Measurements from ENCODE around the gene PRKCB. TPM values are rescaled to one million over a fixed set of nuclear protein-coding genes. Genes with fewer than 3 reads are reported as not detected.

Gene PRKCB
- total and polyA plus RNA-seq, 4 donors, result 1.6 to 9.4 (median 4.0) TPM

- H3K4me3 ChIP-seq (ENCODE audit: low read depth in 1 of 3, low read length in 3 of 3), result no peak overlapping the region
- no peaks in the 10 kb centered on the region for H3K9me3 ChIP-seq (ENCODE audit: control insufficient read depth in 4 of 4, low read length in 3 of 4)
- no peak overlapping the region for H3K27ac ChIP-seq (ENCODE audit: low read depth in 1 of 2, low read length in 2 of 2)
- no peak overlapping the region for H3K9ac ChIP-seq (ENCODE audit: low read depth in 1 of 2, low read length in 2 of 2)
- H3K4me1 ChIP-seq (ENCODE audit: control insufficient read depth in 4 of 4, insufficient read depth in 4 of 4, low read length in 3 of 4), result peaks cover 0 to 5% (median 0%) of the 10 kb centered on the region in 4 donors
- TF ChIP-seq RAD21 (IDR thresholded peaks at IDR 0.05), result no peak
- TF ChIP-seq NR2F2 (IDR thresholded peaks at IDR 0.05), result no peak
- no peak for TF ChIP-seq HNF4G (IDR thresholded peaks at IDR 0.05)
- no peak for TF ChIP-seq ZBTB33 (IDR thresholded peaks at IDR 0.05)
- no peaks in the 10 kb centered on the region for H3K36me3 ChIP-seq (ENCODE audit: control insufficient read depth in 4 of 4, insufficient read depth in 3 of 4, low read depth in 1 of 4, low read length in 3 of 4)
- H3K27me3 ChIP-seq (ENCODE audit: control insufficient read depth in 4 of 4, insufficient read depth in 4 of 4, low read length in 3 of 4), result no peaks in the 10 kb centered on the region
- 84% methylated on average over 2 of the region's 2 CpGs for WGBS
- DNase-seq (ENCODE audit: low spot score), result no peak
Measured at GRCh38 chr16:24113115-24113745, 277.4 kb downstream of the PRKCB start.

GRCh38 chr16:24114876-24115275 is 279.1 kb downstream of the PRKCB start:
- H3K36me3 ChIP-seq (ENCODE audit: control insufficient read depth in 4 of 4, insufficient read depth in 3 of 4, low read depth in 1 of 4, low read length in 3 of 4), result no peaks in the 10 kb centered on the region
- no peaks in the 10 kb centered on the region for H3K9me3 ChIP-seq (ENCODE audit: control insufficient read depth in 4 of 4, low read length in 3 of 4)
- WGBS, result 70% methylated on average over 2 of the region's 2 CpGs
- no peaks in the 10 kb centered on the region for H3K27me3 ChIP-seq (ENCODE audit: control insufficient read depth in 4 of 4, insufficient read depth in 4 of 4, low read length in 3 of 4)
- DNase-seq (ENCODE audit: low spot score), result no peak
- no peak overlapping the region for H3K9ac ChIP-seq (ENCODE audit: low read depth in 1 of 2, low read length in 2 of 2)
- peaks cover 0 to 5% (median 0%) of the 10 kb centered on the region in 4 donors for H3K4me1 ChIP-seq (ENCODE audit: control insufficient read depth in 4 of 4, insufficient read depth in 4 of 4, low read length in 3 of 4)
- H3K27ac ChIP-seq (ENCODE audit: low read depth in 1 of 2, low read length in 2 of 2), result no peak overlapping the region
- no peak for TF ChIP-seq HNF4G (IDR thresholded peaks at IDR 0.05)
- no peak overlapping the region for H3K4me3 ChIP-seq (ENCODE audit: low read depth in 1 of 3, low read length in 3 of 3)

- 70% methylated on average over 10 of the region's 10 CpGs for WGBS
- Histone ChIP-seq H3K9me3 (ENCODE audit: control insufficient read depth in 4 of 4, low read length in 3 of 4) (no peaks in the 10 kb centered on the region), H3K4me1 (ENCODE audit: control insufficient read depth in 4 of 4, insufficient read depth in 4 of 4, low read length in 3 of 4) (peaks cover 0 to 5% (median 0%) of the 10 kb centered on the region in 4 donors), H3K27ac (ENCODE audit: low read depth in 1 of 2, low read length in 2 of 2) (no peak overlapping the region), H3K4me3 (ENCODE audit: low read depth in 1 of 3, low read length in 3 of 3) (no peak overlapping the region), H3K36me3 (ENCODE audit: control insufficient read depth in 4 of 4, insufficient read depth in 3 of 4, low read depth in 1 of 4, low read length in 3 of 4) (no peaks in the 10 kb centered on the region), H3K27me3 (ENCODE audit: control insufficient read depth in 4 of 4, insufficient read depth in 4 of 4, low read length in 3 of 4) (no peaks in the 10 kb centered on the region), H3K9ac (ENCODE audit: low read depth in 1 of 2, low read length in 2 of 2) (no peak overlapping the region)
- no peak for DNase-seq (ENCODE audit: low spot score)
- TF ChIP-seq CTCF (IDR thresholded peaks at IDR 0.05; ENCODE audit: low read depth, low read length, missing input control), result no peak
- no peak for TF ChIP-seq ZBTB33 (IDR thresholded peaks at IDR 0.05)
- TF ChIP-seq NR2F2 (IDR thresholded peaks at IDR 0.05), result peak; percentile 87
- TF ChIP-seq HNF4A (conservative IDR thresholded peaks at IDR 0.05), result no peak
Measured at GRCh38 chr16:24116046-24116776, 280.4 kb downstream of the PRKCB start.
